GM21381 (cell line): ENCODE results near the gene APOA5.
"Not testable (repeated sequence)": the region's sequence is repeated elsewhere in the genome, so short reads cannot be mapped to it uniquely, and the experiment has no call there.

Experiments
- ATAC-seq: cut with Tn5 transposase; IDR thresholded peaks from one replicate; pipeline ENCODE4 v1.9.1; 2021; ENCODE audit warnings: mild to moderate bottlenecking, moderate library complexity; ENCODE audit not compliant: unreplicated experiment

Gene APOA5

DNA sequence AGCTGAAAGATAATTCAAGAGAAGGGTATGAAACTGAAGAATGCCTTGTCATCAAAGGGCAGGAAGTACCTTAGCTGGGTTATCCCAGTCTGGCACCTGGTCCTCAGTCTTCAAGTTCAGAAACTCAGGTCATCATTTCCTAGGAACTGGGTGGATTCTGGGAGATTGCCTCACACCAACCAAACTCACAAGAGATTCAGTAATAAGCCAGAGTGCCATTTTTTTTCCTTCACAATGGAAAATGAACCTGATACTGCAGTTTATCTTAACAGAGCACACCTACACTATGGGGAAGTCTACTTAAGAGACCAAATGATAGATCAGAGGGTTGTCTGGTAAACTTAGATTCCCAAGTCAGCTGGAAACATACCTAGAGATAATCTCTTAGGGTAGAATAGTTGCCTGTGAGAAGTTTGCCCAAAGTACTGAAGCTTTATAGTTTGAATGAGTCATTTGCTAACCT lies 15.1 kb downstream of the APOA5 start:
- no peak for ATAC-seq

DNA sequence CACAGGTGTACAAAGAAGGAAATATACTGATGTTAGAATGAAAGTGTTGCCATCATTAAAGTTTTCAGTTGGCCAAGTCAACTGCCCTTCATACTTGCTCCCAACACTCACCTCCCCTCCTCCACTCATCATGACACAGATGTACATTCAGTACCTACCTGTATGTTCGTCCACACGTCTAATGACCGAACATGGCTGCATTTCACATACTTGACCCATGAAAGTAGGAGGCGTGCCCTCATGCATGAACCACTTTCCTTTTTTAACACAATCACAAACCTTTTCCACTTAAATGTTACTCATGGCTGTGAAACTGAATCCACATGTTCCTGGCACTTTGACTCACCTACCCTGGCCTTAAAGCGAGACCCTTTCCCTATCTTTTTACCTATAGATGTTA lies 15.7 kb downstream of the APOA5 start:
- ATAC-seq: no peak

DNA sequence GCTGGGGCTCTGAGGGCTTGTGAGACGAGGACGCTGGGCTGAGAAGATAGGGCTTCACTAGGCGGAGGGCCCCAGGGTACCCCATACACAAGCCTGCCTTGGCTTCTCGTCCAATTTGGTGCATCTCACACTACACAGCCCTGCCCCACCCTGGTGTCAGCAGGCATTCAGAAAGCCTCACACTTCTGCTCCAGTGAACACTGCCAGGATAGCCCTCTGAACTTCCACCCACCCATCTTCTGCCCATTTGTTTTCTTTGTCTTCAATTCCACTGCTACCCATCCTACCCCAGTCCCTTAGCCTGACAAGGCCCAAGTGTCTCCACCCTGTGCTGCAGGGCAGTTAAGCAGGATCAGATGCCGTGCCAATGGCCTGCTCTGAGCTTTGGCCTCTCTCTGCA lies 17.0 kb downstream of the APOA5 start:
- no peak for ATAC-seq

DNA sequence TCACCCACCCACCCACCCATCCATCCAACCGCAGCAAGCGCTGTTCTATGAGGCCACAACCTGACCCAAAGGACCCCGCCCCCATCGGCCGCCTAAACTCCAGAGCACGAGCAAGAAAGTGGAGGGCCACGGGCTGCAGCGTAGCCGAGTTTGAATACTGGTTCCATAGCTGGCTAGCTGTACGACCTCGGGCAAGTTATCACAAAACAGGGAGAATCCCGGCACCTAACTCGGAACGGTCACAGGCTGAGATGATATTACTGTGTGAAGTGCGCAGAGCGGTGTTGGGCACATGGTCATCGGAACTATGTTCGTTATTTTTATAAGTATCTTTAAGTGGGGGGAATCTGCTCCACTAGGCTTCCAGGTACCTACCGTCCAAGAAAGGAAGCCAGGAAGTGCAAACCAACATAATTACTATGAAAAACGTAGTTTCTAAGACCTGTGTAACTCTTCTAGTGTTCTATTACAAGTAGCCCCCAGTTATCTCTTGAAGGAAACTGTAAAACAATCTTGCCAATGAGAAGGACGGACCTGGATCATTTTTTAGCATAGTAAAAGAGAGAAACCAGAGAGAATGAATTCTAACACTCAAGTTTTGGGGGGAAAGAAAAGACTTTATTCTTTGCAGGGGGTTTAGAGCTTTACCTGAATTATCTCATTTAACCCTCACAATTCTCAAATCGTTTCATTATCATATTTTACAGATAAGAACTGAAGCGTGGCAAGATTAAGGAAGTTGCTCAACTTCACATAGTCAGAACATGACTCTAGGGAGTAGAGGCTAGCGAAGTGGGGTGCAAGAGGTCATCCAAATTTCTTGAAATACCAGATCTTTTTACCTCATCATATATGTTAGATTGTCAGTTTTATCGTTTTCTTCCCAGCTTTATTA lies 18.2 kb downstream of the APOA5 start:
- ATAC-seq: no peak

DNA sequence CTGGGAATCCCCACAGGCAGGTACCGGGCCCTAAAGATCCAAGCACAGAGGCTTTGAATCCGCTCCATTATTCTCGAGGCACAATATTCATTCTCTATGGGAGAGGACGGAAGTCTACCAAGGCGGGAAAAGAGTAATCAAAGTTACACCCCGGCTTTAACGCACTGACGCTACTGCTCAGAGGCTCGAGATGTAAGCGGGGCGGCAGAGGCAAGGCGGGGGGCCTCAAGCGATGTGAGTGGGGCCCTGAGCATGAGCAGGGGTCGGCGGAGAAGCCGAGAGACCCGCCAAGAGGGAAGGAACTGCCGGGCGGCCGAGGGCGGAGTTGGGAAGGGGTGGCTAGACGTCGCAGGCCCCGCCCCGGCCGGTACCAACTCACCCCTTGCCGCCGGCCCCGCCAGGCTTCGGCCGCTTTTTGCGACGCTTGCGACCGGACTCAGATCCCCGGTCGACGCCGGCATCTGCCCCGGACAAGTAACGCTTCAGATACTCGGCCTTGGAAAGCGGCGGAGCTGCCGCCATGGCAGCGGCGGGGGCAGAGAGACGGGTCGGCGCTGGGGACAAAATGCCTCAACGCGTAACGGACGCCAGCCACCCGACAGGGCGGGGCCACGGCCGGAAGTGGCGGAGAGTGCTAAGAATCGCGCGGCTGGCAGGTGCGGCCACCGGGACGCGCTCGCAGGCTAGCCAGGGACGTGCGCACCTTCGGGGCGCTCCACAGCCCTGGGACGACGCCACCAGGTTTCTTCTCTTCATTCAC lies 19.1 kb downstream of the APOA5 start, which contains the start of gene BUD13:
BUD13 (minus strand) TSS at position 545 of the 760 bp plus-strand sequence; CDS start at position 522, 23 bp downstream.
- peak; percentile 89 for ATAC-seq

DNA sequence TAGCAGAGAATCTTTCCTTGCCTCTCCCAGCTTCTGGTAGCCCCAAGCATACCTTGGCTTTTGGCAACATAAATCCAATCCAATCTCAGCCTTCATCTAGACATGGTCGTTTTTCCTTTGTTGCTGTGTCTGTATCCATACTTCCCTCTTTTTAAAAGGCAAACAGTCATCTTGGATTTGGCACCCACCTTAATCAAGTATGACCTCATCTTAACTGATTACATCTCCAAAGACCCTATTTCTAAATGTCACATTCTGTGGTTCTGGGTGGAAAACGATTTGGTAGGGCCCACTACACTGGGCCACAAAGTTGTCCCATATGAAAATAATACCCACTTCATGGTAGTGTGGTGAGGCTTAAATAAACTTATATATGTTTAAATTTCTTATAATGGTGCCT lies 19.7 kb downstream of the APOA5 start:
- ATAC-seq: no peak

DNA sequence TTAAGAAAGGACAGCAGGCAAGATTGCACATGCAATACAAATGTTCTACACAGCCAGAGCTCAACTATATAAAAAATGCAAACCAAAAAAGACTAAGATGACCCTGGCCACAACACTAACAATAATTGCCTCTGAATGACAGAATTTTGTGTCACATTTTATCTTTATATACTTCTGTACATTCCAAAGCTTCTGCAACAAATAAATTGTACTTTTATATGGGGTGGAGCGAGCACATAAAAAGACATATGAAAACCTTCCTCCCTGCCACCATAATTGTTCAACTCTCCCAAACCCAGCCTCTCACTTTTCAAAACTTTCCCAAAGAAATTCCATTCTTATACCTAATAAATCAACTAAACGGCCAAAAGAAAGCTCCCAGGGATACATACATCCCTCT lies 29.5 kb downstream of the APOA5 start:
- no peak for ATAC-seq

DNA sequence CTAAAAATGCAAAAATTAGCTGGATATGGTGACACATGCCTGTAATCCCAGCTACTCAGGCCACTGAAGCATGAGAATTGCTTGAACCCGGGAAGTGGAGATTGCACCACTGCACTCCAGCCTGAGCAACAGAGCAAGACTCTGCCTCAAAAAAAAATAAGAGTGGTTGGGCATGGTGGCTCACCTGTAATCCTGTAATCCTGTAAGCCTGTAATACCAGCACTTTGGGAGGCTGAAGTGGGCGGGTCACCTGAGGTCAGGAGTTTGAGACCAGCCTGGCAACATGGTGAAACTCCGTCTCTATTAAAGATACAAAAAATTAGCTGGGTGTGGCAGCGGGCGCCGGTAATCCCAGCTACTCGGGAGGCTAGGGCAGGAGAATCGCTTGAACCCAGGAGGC lies 35.6 kb downstream of the APOA5 start:
- ATAC-seq: not testable (repeated sequence)

DNA sequence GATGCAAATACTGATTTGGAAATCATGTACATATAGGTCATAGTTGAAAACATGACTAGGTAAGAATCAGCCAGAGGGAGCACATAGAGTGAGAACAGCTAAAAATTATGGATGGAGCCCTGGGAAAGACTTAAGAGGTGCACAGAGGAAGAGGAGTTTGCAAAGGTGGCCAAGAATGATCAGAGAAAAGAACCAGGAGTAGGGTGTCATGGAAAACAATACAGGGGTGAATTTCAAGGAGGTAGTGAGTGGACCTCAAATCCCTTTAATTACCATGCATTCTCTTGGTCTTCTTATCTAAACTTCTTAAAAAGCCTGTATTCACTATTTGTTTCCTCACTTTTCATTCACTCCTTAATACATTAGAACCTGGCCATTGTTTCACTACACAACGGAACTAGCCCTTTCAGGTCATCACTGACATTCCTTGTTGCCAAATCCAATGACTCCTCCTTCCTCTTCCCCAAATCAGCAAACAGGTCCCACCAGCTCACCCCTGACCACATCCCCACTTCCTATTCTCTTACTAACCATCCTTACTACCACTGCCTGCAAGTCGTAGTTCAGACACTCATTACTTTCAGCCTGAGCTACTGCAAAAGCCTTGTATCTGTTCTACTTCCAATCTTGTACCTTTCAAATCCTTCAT lies 41.5 kb downstream of the APOA5 start:
- ATAC-seq: no peak

DNA sequence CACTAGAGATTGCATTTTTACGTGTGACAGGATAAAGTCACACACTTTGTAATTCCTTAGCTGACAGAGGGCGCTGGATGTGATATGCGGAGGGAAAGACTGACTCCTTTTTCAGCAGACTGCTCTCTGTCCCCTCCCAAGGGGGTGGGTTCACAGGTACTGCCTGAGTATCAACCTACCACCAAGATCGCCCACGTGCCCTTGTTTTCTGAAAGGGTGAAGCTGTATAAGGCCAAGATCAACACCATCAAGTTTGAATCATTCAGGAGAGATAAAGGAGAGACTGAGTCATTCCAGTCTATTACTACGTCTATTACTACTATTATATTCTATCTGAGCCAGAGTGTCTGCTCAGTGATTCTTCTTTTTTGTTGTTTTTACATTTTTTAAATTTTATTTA lies 49.6 kb downstream of the APOA5 start:
- ATAC-seq: no peak

DNA sequence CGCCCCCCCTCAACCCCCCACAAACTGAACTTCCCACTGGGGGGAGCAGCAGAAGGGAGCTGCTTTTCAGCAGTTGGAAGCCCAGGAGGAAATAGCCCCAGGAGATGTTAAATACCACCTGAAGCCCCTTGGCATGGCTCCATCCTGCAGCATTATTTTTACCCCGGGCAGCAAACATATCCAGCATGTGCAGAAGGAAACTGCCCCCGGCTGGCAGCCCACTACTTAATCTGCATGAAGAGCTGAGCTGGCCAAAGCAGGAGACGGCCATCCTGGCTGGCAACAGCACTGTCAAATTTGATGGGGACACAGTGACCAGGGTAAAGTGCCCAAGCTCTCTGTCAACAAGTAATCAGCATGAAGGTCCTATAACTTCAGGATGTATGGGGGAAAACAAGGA lies 50.9 kb downstream of the APOA5 start:
- ATAC-seq: no peak
